ENCODE measurements around the gene MEPCE.
A peak's percentile ranks its signal among the peaks of the same experiment; 100 is the strongest.
"Not testable (repeated sequence)": the region's sequence is repeated elsewhere in the genome, so short reads cannot be mapped to it uniquely, and the experiment has no call there.

MEPCE gene

GRCh38 chr7:100434297-100435144 lies 4.9 kb downstream of the MEPCE start:
- DNase-seq (ENCODE audit: low read depth) = no peak

GRCh38 chr7:100435401-100436304 lies 6.0 kb downstream of the MEPCE start:
- DNase-seq (ENCODE audit: low read depth) = peak; percentile 24

- no peak for DNase-seq (ENCODE audit: low read depth)
Measured at GRCh38 chr7:100437150-100438100, 7.8 kb downstream of the MEPCE start.

DNA sequence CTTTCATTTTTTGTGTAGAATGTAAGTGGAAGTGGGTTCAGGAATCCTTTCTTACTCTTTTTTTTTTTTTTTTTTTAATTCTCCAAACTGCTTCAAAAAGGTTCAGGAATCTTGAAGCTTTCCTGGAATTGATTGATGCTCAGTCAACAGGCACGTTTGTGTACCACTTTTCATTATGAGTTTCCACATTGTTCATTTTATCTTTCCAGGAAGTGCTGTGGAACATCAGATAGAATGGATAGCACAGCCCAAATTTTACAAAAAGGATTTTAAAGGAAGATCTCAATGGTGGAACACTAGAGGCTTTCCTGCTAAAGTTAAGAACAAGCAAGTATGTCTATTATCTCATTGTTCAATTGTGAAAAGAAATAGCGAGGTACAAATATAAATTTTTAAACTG lies 8.5 kb downstream of the MEPCE start:
- no peak for DNase-seq (ENCODE audit: low read depth)

GRCh38 chr7:100438731-100439130 lies 9.1 kb downstream of the MEPCE start:
- not testable (repeated sequence) for DNase-seq (ENCODE audit: low read depth)

- not testable (repeated sequence) for DNase-seq (ENCODE audit: low read depth)
Measured at GRCh38 chr7:100439244-100439643, 9.6 kb downstream of the MEPCE start.

DNA sequence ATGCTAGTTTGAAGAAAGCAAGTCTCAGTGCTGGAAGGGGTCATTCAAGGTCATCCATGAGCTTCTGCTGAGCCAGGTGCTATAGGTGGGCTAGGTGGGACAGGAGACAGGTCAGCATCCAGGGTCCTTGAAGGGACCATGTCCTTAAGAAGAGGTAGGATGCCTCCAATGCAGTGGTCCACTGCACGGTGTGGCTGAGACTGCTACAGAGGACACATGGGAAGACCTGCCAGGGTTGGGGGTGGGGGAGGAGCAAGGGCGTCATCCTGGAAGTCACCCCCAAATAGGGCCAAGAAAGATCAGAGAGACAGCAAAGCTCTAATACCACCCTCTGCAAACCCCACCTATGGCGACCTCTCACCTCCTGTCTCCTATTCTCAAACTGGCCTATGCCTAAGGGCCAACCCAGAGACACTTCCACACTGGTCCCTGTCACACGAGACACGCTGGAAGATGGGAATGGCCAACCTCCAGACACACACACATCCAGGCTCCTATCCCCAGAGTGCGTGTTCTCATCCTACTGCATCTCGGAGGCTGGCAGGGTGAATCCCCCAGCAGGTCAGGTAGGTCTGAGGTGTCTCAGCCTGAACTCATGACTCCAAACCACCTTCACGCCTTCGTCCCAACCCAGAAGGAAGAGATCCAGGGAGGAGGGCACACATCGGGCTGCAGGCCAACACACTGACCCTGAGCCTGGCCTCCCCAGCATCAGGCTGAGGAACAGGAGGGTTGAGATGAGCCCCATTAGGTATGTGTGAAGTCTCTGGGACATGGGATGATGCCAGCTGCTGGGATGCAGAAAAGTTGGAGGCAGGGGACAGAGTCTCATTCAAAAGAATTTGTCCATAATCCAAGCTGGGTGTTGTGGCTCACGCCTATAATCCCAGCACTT lies 12.3 kb downstream of the MEPCE start:
- no peak for DNase-seq (ENCODE audit: low read depth)

GRCh38 chr7:100443096-100443840 lies 13.6 kb downstream of the MEPCE start:
- no peak for DNase-seq (ENCODE audit: low read depth)

DNA sequence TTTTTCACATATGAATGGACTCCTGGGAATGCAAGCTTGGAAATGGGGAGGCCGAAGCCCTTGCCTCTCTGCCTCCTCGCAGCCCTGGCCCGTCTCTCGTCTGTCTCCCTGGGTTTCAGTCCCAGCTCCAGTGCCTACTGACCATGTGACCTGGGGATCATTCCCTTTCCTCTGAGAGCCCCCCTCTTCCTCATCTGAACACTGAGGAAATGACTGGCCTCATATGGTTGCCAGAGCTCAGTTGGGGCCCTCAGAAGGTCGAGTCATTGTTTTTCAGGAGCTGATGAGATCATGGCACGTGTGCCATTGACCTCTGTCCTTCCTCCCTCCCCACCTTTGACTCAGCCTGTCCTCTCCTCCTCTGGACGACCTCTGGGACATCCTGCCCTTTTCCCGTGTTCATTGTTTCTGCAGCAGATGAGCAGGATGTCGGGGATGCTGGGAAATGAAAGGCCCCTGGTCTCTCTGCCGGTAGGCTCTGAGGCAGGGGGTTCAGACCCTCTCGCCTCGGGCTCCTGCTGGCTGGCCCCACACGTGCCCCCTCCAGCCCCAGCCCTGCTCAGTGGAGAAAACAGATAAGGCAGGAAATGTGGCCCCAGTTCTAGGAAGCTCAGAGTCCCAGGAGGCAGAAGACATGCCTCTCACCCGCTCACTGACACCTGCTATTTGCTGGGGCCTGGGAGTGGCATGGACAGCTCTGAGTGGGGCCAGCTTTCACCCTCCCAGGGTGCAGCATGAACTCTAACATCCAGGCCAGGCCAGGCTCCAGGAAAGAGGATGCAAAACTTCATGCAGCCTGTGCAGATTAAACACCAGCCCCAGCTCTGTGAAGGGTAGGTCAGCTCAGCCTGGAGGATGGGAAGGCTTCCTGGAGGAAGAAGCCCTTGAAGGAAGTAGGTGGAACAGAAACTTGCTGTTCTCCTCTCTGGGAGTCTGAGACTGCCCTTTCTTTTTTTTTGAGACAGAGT lies 15.0 kb downstream of the MEPCE start:
- no peak for DNase-seq (ENCODE audit: low read depth)

- no peak for DNase-seq (ENCODE audit: low read depth)
Measured at GRCh38 chr7:100446040-100446439, 16.4 kb downstream of the MEPCE start.

DNA sequence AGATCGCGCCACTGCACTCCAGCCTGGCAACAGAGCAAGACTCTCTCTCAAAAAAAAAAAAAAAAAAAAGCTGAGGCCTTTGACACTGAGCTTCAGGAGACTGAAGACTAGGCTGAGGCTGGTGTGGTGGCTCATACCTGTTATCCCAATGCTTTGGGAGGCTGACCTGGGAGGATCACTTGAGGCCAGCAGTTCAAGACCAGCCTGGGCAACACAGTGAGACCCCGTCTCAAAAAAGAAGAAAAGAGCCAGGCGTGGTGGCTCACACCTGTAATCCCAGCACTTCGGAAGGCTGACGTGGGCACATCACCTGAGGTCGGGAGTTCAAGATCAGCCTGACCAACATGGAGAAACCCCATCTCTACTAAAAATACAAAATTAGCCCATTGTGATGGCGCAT lies 17.7 kb downstream of the MEPCE start:
- not testable (repeated sequence) for DNase-seq (ENCODE audit: low read depth)

GRCh38 chr7:100449190-100449795 lies 19.7 kb downstream of the MEPCE start:
- DNase-seq (ENCODE audit: low read depth) = no peak

- DNase-seq (ENCODE audit: low read depth) = no peak
Measured at GRCh38 chr7:100452513-100452912, 22.9 kb downstream of the MEPCE start.

- DNase-seq (ENCODE audit: low read depth) = not testable (repeated sequence)
Measured at GRCh38 chr7:100453854-100454253, 24.2 kb downstream of the MEPCE start.

GRCh38 chr7:100455206-100455605 lies 25.6 kb downstream of the MEPCE start:
- no peak for DNase-seq (ENCODE audit: low read depth)

- DNase-seq (ENCODE audit: low read depth) = no peak
Measured at GRCh38 chr7:100456562-100456961, 26.9 kb downstream of the MEPCE start.

DNA sequence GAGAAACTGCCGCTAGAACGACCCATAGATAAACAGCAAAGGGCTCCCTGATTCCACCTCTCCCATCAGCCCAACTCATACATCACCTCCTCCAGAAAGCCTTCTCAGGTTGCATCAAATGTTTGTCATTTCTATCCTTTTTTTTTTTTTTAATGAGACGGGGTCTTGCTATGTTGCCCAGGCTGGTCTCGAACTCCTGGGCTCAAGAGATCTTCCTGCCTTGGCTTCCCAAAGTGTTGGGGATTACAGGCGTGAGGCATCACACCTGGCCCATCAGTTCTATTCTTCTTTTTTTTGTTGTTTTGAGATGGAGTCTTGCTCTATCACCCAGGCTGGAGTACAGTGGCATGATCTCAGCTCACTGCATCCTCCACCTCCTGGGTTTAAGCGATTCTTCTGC lies 27.4 kb downstream of the MEPCE start:
- DNase-seq (ENCODE audit: low read depth) = no peak

GRCh38 chr7:100464210-100464660 lies 34.6 kb downstream of the MEPCE start, which contains the start of gene SPACDR:
TSS of gene SPACDR (minus strand) at chr7:100464260. CDS start at chr7:100464025, 235 bp downstream.
- no peak for DNase-seq (ENCODE audit: low read depth)

Data from stimulated activated CD8-positive, alpha-beta memory T cell treated with anti-CD3 and anti-CD28 coated beads, Interleukin-4, amount 100 ng/mL, for 24 hours (primary cell).